Measurements from ENCODE around the gene MYO10. TPM values are rescaled to one million over a fixed set of nuclear protein-coding genes. Genes with fewer than 3 reads are reported as not detected.

Gene MYO10
- total RNA-seq, 4 donors from 2014 or later = 3.2 to 30.7 (median 22.9) TPM

DNA sequence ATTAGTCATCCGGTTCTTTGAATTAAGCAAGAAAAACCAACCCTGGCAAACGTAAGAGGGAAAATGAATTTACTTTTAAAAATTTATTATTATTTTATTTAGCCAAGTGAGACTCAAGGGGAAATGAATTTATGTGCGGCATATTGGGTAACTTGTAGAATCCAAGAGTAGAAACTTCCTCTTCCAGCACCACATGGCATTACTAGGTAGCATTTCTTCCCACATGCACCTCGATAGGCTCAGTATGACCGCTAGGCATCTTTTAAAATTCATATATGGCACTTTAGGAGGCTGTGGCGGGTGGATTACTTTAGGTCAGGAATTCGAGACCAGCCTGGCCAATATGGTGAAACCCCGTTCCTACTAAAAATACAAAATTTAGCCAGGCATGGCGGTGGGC is 17.6 kb upstream of the MYO10 start:
- TF ChIP-seq POLR2A (IDR thresholded peaks at IDR 0.05) = no peak
- TF ChIP-seq, protein P1, sequence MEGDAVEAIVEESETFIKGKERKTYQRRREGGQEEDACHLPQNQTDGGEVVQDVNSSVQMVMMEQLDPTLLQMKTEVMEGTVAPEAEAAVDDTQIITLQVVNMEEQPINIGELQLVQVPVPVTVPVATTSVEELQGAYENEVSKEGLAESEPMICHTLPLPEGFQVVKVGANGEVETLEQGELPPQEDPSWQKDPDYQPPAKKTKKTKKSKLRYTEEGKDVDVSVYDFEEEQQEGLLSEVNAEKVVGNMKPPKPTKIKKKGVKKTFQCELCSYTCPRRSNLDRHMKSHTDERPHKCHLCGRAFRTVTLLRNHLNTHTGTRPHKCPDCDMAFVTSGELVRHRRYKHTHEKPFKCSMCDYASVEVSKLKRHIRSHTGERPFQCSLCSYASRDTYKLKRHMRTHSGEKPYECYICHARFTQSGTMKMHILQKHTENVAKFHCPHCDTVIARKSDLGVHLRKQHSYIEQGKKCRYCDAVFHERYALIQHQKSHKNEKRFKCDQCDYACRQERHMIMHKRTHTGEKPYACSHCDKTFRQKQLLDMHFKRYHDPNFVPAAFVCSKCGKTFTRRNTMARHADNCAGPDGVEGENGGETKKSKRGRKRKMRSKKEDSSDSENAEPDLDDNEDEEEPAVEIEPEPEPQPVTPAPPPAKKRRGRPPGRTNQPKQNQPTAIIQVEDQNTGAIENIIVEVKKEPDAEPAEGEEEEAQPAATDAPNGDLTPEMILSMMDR (IDR thresholded peaks at IDR 0.05) = no peak
- no peak overlapping the region for H3K4me3 ChIP-seq
- DNase-seq = no peak
- H3K9me3 ChIP-seq = no peaks in the 10 kb centered on the region
- intact Hi-C loops (cut with DNase I; ENCODE audit: low total_unique reads) = no loop called here
- H3K27me3 ChIP-seq = no peaks in the 10 kb centered on the region
- H3K4me1 ChIP-seq = no peaks in the 10 kb centered on the region
- H3K36me3 ChIP-seq = no peaks in the 10 kb centered on the region
- no peak overlapping the region for H3K27ac ChIP-seq

DNA sequence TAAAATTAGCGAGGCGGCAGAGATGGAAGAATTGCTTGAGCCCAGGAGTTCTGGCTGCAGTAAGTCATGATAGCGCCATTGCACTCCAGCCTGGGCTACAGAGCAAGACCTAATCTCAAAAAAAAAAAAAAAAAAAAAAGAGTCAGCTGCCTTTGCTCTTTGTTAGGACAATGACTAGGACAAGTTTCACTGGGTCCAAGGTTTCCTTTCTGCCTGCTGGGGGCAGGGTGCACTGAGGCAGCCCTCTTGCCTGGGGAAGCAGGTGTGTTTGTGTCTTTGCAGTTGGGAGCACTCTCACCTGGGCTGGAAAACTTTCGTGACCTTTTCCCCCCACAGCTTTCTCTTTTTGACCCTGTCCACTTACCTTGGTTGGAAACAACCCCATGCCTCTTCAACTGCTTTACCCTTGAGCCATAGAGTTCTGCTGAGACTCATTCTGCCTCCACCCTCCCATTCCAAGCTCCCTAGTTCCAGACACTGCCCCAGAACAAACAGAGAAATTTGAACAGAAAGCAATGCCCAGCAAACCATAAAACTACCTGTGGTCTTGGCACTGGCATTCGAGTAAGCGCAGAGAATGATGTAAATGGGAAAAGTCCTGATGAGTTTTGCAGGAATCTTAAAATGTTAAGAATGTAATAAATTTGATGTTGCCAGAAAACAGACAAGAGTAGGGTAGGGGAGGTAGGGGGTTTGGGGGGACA is 17.0 kb upstream of the MYO10 start:
- TF ChIP-seq, protein P1 (IDR thresholded peaks at IDR 0.05) = no peak
- TF ChIP-seq POLR2A (IDR thresholded peaks at IDR 0.05) = no peak
- H3K27ac ChIP-seq = no peak overlapping the region
- no peak overlapping the region for H3K4me3 ChIP-seq
- DNase-seq = no peak
- H3K27me3 ChIP-seq = no peaks in the 10 kb centered on the region
- intact Hi-C loops (cut with DNase I; ENCODE audit: low total_unique reads) = no loop called here
- no peaks in the 10 kb centered on the region for H3K4me1 ChIP-seq
- no peaks in the 10 kb centered on the region for H3K9me3 ChIP-seq
- H3K36me3 ChIP-seq = no peaks in the 10 kb centered on the region

DNA sequence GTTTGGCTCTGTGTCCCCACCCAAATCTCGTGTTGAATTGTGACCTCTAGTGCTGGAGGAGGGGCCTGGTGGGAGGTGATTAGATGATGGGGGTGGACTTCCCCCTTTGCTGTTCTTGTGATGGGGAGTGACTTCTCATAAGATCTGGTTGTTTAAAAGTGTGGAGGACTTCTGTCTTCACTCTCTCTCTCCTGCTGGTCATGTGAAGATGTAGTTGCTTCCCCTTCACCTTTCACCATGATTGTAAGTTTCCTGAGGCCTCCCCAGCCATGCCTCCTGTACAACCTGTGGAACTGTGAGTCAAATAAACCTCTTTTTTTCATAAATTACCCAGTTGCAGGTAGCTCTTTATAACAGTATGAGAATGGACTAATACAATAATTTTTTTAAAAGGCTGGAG is 10.6 kb upstream of the MYO10 start:
- intact Hi-C loops (cut with DNase I; ENCODE audit: low total_unique reads) = no loop called here
- no peak overlapping the region for H3K4me3 ChIP-seq
- H3K36me3 ChIP-seq = no peaks in the 10 kb centered on the region
- H3K27me3 ChIP-seq = no peaks in the 10 kb centered on the region
- DNase-seq = no peak
- no peaks in the 10 kb centered on the region for H3K9me3 ChIP-seq
- TF ChIP-seq, protein P1 (IDR thresholded peaks at IDR 0.05) = no peak
- TF ChIP-seq POLR2A (IDR thresholded peaks at IDR 0.05) = no peak
- H3K4me1 ChIP-seq = no peaks in the 10 kb centered on the region
- H3K27ac ChIP-seq = no peak overlapping the region

DNA sequence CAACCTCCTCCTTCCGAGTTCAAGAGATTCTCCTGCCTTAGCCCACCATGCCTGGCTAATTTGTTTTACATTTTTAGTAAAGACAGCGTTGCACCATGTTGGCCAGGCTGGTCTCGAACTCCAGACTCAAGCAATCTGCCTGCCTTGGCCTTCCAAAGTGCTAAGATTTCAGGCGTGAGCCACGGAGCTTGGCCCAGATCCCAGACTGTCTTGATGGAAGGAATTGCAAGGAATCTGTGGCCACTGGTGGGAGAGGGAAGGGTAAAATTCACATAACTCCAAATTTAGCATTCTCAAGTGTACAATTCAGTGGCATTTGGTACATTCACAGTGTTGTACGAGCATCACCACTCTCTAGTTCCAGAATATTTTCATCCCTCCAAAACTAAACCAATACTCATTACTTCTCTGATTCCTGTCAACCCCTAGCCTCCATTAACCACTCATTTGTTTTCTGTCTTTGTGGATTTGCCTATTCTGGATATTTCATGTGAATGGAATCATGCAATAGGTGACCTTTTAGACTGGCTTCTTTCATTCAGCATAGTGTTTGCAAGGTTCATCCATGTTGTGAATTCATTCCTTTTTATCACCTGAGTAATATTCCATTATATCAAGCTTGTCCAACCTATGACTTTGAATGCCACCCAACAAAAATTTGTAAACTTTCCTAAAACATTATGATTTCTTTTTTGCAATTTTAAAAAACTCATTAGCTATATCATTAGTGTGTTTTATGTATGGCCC is 8.9 kb upstream of the MYO10 start:
- TF ChIP-seq, protein P1 (IDR thresholded peaks at IDR 0.05) = no peak
- no peak for TF ChIP-seq POLR2A (IDR thresholded peaks at IDR 0.05)
- no peak for DNase-seq
- H3K4me1 ChIP-seq = no peaks in the 10 kb centered on the region
- no peak overlapping the region for H3K4me3 ChIP-seq
- no peaks in the 10 kb centered on the region for H3K27me3 ChIP-seq
- H3K36me3 ChIP-seq = no peaks in the 10 kb centered on the region
- intact Hi-C loops (cut with DNase I; ENCODE audit: low total_unique reads) = no loop called here
- no peaks in the 10 kb centered on the region for H3K9me3 ChIP-seq
- no peak overlapping the region for H3K27ac ChIP-seq
